ENCODE data around the gene TTC9B. TPM values are rescaled to one million over a fixed set of nuclear protein-coding genes. Genes with fewer than 3 reads are reported as not detected.

The TTC9B gene
- total and polyA plus RNA-seq, 4 donors = 0.14 TPM; not detected in 3

- peaks cover 0 to 54% (median 29%) of the 10 kb centered on the region in 4 donors for H3K4me1 ChIP-seq (ENCODE audit: control insufficient read depth in 4 of 4, insufficient read depth in 4 of 4, low read length in 3 of 4)
- 96% methylated on average over 16 of the region's 16 CpGs for WGBS
These were observed 28.3 kb upstream of the TTC9B start for GRCh38 chr19:40246292-40247073.

More at GRCh38 chr19:40246292-40247073, 28.3 kb upstream of the TTC9B start:
- no peaks in the 10 kb centered on the region for H3K9me3 ChIP-seq (ENCODE audit: control insufficient read depth in 4 of 4, low read length in 3 of 4)
- no peak for DNase-seq (ENCODE audit: low spot score)
- H3K27ac ChIP-seq (ENCODE audit: low read depth in 1 of 2, low read length in 2 of 2) = no peak overlapping the region
- no peaks in the 10 kb centered on the region for H3K27me3 ChIP-seq (ENCODE audit: control insufficient read depth in 4 of 4, insufficient read depth in 4 of 4, low read length in 3 of 4)
- peaks cover 0 to 14% (median 8%) of the 10 kb centered on the region in 4 donors for H3K36me3 ChIP-seq (ENCODE audit: control insufficient read depth in 4 of 4, insufficient read depth in 3 of 4, low read depth in 1 of 4, low read length in 3 of 4)
- no peak overlapping the region for H3K9ac ChIP-seq (ENCODE audit: low read depth in 1 of 2, low read length in 2 of 2)
- no peak for TF ChIP-seq FOXA1 (IDR thresholded peaks at IDR 0.05)
- TF ChIP-seq GABPA (IDR thresholded peaks at IDR 0.05 in 1 of 2, conservative IDR thresholded peaks at IDR 0.05 in 1 of 2) = no peak
- no peak for TF ChIP-seq ATF3 (IDR thresholded peaks at IDR 0.05)
- no peak for TF ChIP-seq YY1 (IDR thresholded peaks at IDR 0.05)
- no peak for TF ChIP-seq EGR1 (IDR thresholded peaks at IDR 0.05; ENCODE audit: low read depth in 2 of 2)
- TF ChIP-seq REST (IDR thresholded peaks at IDR 0.05) = no peak
- TF ChIP-seq MAX (IDR thresholded peaks at IDR 0.05) = no peak
- no peak for TF ChIP-seq CTCF (IDR thresholded peaks at IDR 0.05; ENCODE audit: low read depth, low read length, missing input control)
- no peak for TF ChIP-seq RXRA (IDR thresholded peaks at IDR 0.05)
- no peak overlapping the region for H3K4me3 ChIP-seq (ENCODE audit: low read depth in 1 of 3, low read length in 3 of 3)

All from liver (tissue), 9 donors.